Hepatic stellate cell (primary cell): Measurements from ENCODE around the gene CRIM1.
A peak's percentile ranks its signal among the peaks of the same experiment; 100 is the strongest.

Source experiments
- DNase-seq: peaks from one replicate; pipeline ENCODE4 v3.0.0; 2011; ENCODE audit warnings: low spot score

The CRIM1 gene

GRCh38 chr2:36482576-36483214 lies 127.1 kb downstream of the CRIM1 start:
- DNase-seq = peak; percentile 17

GRCh38 chr2:36483290-36483689 lies 127.7 kb downstream of the CRIM1 start:
- no peak for DNase-seq

GRCh38 chr2:36484454-36484853 lies 128.9 kb downstream of the CRIM1 start:
- DNase-seq = no peak

- peak; percentile 37 for DNase-seq
These were observed 129.9 kb downstream of the CRIM1 start for GRCh38 chr2:36485521-36485920.

GRCh38 chr2:36486521-36487044 lies 131.0 kb downstream of the CRIM1 start:
- peak; percentile 14 for DNase-seq

- DNase-seq = no peak
These were observed 132.4 kb downstream of the CRIM1 start for GRCh38 chr2:36487947-36488346.

GRCh38 chr2:36489281-36489680 lies 133.7 kb downstream of the CRIM1 start:
- peak; percentile 34 for DNase-seq

- no peak for DNase-seq
These were observed 135.2 kb downstream of the CRIM1 start for GRCh38 chr2:36490749-36491148.

- DNase-seq = no peak
These were observed 136.8 kb downstream of the CRIM1 start for GRCh38 chr2:36492216-36492945.

GRCh38 chr2:36493306-36493705 lies 137.7 kb downstream of the CRIM1 start:
- DNase-seq = no peak

GRCh38 chr2:36497570-36498163 lies 142.1 kb downstream of the CRIM1 start:
- no peak for DNase-seq

- DNase-seq = no peak
These were observed 143.7 kb downstream of the CRIM1 start for GRCh38 chr2:36499128-36499820.

GRCh38 chr2:36500072-36500471 lies 144.5 kb downstream of the CRIM1 start:
- DNase-seq = no peak

GRCh38 chr2:36502081-36502480 lies 146.5 kb downstream of the CRIM1 start:
- DNase-seq = no peak

GRCh38 chr2:36507408-36507812 lies 151.8 kb downstream of the CRIM1 start:
- DNase-seq = peak; percentile 24

- no peak for DNase-seq
These were observed 153.5 kb downstream of the CRIM1 start for GRCh38 chr2:36509075-36509474.

GRCh38 chr2:36511858-36512603 lies 156.5 kb downstream of the CRIM1 start:
- DNase-seq = no peak

- no peak for DNase-seq
These were observed 157.1 kb downstream of the CRIM1 start for GRCh38 chr2:36512705-36513104.

GRCh38 chr2:36513661-36514060 lies 158.1 kb downstream of the CRIM1 start:
- DNase-seq = no peak

- no peak for DNase-seq
These were observed 160.0 kb downstream of the CRIM1 start for GRCh38 chr2:36515538-36515937.

GRCh38 chr2:36516136-36516870 lies 160.7 kb downstream of the CRIM1 start:
- DNase-seq = peak; percentile 41
